Astrocyte of the spinal cord (primary cell): Measurements from ENCODE around the gene SYNGR3.

Source experiments
- DNase-seq: peaks from one replicate; pipeline ENCODE4 v3.0.0; 2011; ENCODE audit warnings: low read depth, low spot score
- H3K4me3 ChIP-seq: 2 replicates; pipeline ENCODE4 v1.5.1; 2011; ENCODE audit warnings: low read depth, mild to moderate bottlenecking, low read length, moderate library complexity
- CTCF ChIP-seq: IDR thresholded peaks from 2 replicates; pipeline ENCODE4 v1.5.1; 2012; ENCODE audit warnings: low read depth, mild to moderate bottlenecking, low read length, inconsistent platforms
- in situ Hi-C: cut with HindIII; loops from 2 replicates; pipeline ENCODE4 v1.10.0; 2017; ENCODE audit warnings: low sequenced_read_pairs

SYNGR3 gene

GRCh38 chr16:1991588-1991947, 1.8 kb downstream of the SYNGR3 start:
- no peak for TF ChIP-seq CTCF
- DNase-seq = no peak
- H3K4me3 ChIP-seq = no peak overlapping the region
- in situ Hi-C loops = no loop called here

DNA sequence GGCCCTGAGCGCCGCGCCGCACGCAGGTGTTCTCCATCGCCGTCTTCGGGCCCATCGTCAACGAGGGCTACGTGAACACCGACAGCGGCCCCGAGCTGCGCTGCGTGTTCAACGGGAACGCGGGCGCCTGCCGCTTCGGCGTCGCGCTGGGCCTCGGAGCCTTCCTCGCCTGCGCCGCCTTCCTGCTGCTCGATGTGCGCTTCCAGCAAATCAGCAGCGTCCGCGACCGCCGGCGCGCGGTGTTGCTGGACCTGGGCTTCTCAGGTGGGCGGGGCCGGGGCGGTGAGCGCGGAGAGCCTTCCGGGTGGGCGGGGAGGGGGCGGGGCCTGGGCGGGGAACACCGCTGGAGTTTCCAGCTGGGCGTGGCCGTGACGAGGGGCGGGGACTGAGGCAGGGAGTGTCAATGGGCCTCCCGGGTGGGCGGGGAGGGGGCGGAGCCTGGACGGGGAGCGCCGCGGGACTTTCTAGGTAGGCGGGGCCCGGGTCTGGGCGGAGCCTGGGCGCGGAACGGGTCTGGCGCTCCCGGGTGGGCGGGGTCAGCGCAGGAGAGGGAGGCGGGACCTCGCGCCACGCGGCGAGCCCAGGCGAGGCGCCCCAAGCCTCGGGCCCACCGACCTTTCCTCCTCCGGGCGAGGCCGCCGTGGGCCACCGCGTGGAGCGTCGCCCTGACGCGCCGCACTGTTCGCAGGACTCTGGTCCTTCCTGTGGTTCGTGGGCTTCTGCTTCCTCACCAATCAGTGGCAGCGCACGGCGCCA, 2.4 kb downstream of the SYNGR3 start:
- TF ChIP-seq CTCF = no peak
- in situ Hi-C loops = no loop called here
- peak; percentile 91 for DNase-seq
- H3K4me3 ChIP-seq = no peak overlapping the region

GRCh38 chr16:1992704-1993317, 3.0 kb downstream of the SYNGR3 start:
- no peak for DNase-seq
- in situ Hi-C loops = no loop called here
- no peak overlapping the region for H3K4me3 ChIP-seq
- TF ChIP-seq CTCF = no peak

GRCh38 chr16:1993731-1994131, 4.0 kb downstream of the SYNGR3 start:
- H3K4me3 ChIP-seq = no peak overlapping the region
- DNase-seq = no peak

DNA sequence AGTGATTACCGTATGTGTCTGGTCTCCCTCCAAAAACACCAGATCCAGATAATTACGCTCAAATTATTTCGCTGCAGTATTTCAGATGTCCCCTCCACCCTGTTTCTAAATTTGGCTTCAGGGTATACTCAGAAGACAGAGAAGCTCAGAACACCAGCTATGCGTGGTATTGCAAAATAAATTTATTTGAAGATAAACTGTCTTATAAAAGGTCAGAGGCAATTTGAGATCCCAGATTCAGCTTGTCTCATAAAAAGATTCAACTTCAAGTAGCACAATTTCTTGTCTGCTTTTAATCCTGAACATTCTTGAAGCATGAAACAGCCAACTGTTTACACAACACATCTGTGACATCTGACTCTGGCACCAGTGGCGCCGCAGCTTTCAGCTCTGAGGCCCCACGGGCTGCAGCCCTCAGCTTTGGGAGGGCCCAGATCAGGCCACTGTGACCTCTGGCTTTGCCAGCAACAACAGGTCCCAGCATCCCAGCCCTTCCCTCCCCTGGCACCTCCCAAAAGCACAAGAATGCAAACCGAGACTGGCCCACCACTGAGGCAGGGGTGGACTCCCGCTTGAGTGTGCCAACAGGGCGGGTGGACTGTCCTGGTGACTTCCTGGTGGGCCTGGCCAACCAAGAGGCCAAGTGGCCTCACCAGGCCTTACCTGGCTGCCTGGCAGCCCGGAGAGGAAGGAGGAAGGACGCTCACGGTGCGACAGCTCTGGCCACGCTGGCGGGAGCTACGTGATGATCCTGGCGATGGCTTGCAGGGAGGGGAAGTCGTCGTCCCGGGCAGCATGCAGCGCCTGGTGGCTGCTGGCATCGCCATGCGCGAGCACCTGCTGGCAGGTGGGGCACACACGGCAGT, 8.0 kb downstream of the SYNGR3 start:
- TF ChIP-seq CTCF = no peak
- H3K4me3 ChIP-seq = no peak overlapping the region
- in situ Hi-C loops = no loop called here
- DNase-seq = no peak

More at GRCh38 chr16:1993731-1994131, 4.0 kb downstream of the SYNGR3 start:
- no peak for TF ChIP-seq CTCF
- in situ Hi-C loops = no loop called here

GRCh38 chr16:1998360-1998835, 8.6 kb downstream of the SYNGR3 start:
- in situ Hi-C loops = no loop called here
- no peak for DNase-seq
- no peak overlapping the region for H3K4me3 ChIP-seq
- no peak for TF ChIP-seq CTCF
